Renal cortex interstitium (tissue), 11 donors: ENCODE results near the gene GNAZ. TPM values are rescaled to one million over a fixed set of nuclear protein-coding genes. Genes with fewer than 3 reads are reported as not detected.

ENCODE experiments used
- DNase-seq, 11 donors: peaks; one replicate each; pipeline ENCODE4 v3.0.0-alpha.2; 2013; ENCODE audit warnings: low read depth in 9 of 11, low spot score in 4 of 11; ENCODE audit errors: extremely low read depth in 1 of 11
- polyA plus RNA-seq, 3 donors: library from polyadenylated mRNA; unstranded; fragments of 120-200 nt; gene quantifications; one replicate each; pipeline ENCODE4 v1.2.1, GENCODE V29; 2013; ENCODE audit not compliant: insufficient read length in 3 of 3

GNAZ gene
- polyA plus RNA-seq, 3 donors = 4.6 to 6.8 (median 6.7) TPM

DNA sequence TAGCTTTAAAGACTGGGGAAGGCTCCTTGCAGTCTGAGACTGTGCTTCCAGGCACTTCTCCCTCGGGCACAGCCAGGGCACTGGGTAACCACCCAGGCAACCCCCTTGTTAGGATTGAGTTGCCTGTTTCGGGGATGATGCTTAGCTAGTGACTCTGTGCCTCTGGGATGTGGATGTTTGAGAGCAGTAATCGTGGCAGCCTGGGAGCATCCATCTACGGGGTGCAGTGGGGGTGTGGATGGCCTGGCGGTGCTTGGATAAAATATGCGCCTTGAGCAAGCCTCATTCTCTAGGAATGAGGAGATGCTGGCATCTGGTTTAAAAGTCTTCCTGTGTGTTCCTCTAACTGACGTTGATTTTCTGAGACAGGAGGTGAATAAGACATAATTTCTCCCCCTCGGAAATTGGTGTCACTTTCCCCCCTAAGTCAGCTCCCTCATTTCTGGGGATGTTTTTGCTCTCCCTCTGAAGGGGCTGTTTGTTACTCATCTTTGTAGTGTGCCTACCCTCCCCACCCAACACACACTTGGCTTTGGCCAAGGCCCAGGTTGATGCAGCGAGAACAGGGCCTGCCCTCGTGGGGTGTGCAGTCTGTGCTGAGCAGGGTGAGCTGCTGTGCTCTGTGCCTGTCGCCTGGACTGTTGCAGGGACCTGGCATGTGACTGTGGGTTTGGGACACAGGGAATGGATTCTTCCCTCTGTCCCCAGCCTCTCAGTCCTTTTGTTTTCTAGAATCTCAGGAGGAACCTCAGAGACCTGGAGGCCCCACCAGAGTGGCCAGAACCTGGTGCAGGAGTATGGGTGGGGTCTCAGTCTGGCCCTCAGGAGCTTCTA is 2.0 kb downstream of the GNAZ start:
- no peak for DNase-seq

DNA sequence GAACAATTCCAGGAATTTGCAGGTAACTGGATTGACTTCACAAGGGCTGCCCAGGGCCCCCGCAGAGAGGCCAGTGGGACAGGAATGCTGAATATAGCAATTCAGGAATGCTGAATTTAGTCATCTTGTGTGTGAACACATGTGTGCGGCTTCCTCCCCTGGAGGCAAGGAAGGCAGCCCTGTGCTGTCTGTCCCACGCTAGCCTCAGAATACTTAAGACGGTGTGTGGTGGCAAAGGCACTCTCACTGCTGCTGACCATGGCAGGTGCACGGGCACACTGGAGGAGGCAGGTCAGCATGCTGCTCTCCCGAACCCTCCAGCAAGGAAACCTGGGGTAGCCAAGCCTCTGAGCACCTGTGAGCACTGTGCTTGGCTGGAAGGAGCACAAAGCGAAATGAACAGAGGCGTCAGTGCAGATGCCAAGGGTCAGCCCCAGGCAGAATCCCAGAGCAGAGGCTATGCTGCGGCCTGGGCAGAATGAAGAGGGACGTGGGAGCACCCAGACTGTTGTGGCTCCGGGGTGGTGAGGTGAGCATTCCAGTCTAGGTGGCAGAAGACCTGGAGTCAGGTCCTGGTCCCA is 2.7 kb downstream of the GNAZ start:
- DNase-seq = no peak

GRCh38 chr22:23073526-23074229 is 3.4 kb downstream of the GNAZ start:
- DNase-seq = no peak

DNA sequence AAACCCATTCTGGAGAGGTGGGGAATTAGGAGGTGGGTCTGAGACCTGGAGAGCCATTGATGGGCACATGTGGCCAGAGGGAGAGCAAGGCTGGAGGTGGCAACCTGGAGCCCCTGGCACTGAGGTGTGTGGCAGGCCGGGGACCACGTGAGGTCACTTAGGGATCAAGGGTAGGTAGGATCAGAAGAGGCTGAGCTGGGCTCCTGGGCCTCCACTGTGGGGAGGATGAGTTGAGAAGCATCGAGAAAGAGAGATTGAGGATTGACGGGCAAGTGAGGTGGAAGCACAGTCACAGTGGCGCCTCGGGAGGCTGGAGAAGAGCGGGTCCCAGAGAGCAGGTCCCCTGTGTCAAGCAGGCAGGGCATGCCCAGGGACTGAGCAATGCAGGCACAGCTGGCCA is 4.1 kb downstream of the GNAZ start:
- no peak for DNase-seq

GRCh38 chr22:23075050-23075449 is 4.7 kb downstream of the GNAZ start:
- DNase-seq = no peak

- no peak for DNase-seq
Observed at GRCh38 chr22:23075525-23076216, 5.4 kb downstream of the GNAZ start.

GRCh38 chr22:23076896-23077572 is 6.7 kb downstream of the GNAZ start:
- no peak for DNase-seq

DNA sequence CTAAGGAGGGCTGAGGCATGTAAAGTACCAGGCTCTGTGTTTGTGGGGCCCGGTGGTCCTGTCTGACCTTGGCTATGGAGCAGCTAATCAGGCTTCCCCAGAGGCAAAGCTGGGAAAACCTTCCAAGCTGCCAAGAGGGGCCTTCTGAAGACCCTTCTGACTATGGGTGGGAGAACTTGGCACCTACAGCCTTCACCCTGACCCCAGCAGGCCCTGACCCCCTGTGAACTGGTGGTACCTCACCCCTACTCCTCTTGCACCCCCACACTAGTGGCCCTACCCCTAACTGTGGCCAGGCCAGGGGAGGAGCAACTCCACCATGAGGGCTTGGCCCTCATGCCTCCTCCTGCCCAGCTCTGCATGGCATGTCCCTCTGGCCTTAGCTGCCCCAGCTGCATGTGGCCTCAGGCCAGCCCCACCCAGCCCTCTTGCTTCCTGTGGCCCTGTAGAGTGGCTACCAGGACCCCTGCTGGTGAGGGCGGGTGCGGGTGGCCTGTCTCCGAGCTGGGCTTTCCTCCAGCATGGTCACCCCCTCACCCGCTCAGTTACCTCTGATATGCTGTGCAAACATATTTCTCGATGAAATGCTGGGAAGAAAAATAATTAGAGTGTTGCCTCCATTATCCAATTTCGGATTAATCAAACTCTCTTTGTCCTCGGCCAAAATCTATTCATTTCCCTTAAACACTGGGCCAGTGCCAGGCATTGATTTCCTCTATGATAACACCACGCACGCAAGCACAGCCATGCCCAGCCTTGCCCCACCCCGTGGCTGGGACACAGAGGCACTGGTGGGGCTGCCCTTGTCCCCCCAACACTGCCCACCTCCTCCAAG is 7.5 kb downstream of the GNAZ start:
- no peak for DNase-seq

DNA sequence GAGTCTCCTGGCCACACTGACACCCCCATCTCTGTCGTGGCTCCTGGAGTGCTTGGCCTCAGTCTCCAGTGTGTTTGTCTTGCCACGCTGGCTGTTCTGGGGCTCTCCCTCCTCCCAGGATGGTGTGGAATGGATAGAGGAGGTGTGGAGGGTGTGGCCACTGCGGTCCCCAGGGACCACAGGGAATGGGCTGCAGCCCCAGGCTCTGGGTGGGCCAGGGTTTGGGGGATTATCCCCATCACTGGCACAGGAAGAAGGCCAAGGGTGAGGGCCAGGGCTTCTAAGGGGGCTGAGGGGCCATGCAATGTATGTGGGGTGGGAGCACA is 8.1 kb downstream of the GNAZ start:
- DNase-seq = no peak

DNA sequence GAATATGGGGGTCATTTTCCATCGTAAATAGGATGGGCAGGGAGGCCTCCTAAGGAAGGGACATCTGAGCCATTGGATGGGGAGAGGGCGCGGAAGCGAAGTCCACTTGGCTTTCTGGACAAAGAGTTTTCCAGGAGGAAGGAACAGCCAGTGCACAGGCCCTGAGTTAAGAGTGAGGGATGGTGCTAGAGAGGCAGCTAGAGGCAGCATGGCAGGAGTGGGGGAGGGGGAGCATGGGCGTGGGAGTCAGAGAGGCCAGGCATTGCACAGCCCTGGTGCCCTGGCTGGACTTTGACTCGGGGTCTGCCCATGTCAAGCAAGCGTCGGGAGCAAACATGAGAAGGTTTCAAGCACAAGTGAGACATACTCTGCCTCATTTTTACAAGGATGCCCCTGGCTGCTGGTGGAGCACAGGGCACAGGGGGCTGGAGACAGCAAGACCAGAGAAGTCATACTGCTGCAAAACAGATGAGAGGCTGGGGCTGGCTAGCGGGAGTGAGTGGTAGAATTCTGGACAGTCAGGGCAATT is 9.0 kb downstream of the GNAZ start:
- no peak for DNase-seq

GRCh38 chr22:23079814-23080521 is 9.6 kb downstream of the GNAZ start:
- DNase-seq = no peak

GRCh38 chr22:23080613-23081290 is 10.4 kb downstream of the GNAZ start:
- no peak for DNase-seq

DNA sequence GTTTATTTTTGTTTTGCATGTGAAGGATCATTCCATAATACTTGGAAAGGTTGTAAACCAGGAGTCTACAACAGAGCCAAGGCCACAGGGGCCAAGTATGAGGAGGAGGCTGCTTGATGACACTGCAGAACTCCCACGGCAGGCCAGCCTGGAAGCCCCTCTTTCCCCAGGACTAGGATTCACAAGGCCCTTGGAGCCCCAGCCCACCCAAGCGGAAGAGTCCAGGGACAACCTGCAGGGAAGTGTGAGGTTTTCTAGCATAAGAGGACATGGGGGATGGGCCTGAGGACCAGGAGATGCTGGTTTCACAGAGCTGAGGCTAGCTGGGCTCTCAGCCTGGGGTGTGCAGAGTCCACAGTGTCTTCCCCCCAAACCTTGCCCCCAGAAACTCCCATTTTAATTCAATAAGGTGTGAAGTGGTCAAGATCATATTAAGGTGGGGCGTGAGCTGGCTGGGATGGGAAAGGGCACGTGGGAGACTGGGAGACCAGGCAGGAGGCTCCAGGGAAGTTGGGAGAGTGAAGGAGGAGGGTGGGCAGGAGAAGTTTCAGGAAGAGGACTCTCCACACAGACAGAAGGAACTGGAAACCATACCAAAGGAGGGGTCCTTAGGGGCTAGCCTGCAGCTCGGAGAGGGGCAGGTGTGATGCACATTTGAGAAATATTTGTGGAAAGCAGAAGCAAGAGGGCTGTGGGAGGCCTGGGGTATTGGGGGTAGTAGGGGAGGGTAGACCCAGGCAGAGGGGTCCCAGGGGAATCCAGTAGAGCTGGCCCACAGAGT is 12.4 kb downstream of the GNAZ start:
- no peak for DNase-seq

GRCh38 chr22:23083315-23084021 is 13.1 kb downstream of the GNAZ start:
- DNase-seq = no peak

GRCh38 chr22:23084453-23085350 is 14.4 kb downstream of the GNAZ start:
- no peak for DNase-seq
